Fibroblast of lung (primary cell): ENCODE results near the gene CORO7. TPM values are rescaled to one million over a fixed set of nuclear protein-coding genes. Genes with fewer than 3 reads are reported as not detected.

Experiments used
- DNase-seq, 2 donors: peaks; one replicate each; pipeline versions ENCODE4 v3.0.0 to v3.0.0-alpha.2; 2010; ENCODE audit warnings: low read depth in 2 of 2
- H2AFZ ChIP-seq: 2 replicates; pipeline ENCODE4 v1.5.1; 2012; ENCODE audit warnings: low read length, control low read depth, inconsistent platforms
- H3K27ac ChIP-seq: 2 replicates; pipeline ENCODE4 v1.5.1; 2011; ENCODE audit warnings: low read length, control low read depth; ENCODE audit not compliant: insufficient read depth
- H3K27me3 ChIP-seq: 2 replicates; pipeline ENCODE4 v1.5.1; 2011; ENCODE audit warnings: mild to moderate bottlenecking, low read length; ENCODE audit not compliant: control insufficient read depth, insufficient read depth
- H3K36me3 ChIP-seq: 2 replicates; pipeline ENCODE4 v1.5.1; 2011; ENCODE audit warnings: low read length; ENCODE audit not compliant: control insufficient read depth, insufficient read depth
- H3K4me1 ChIP-seq: 2 replicates; pipeline ENCODE4 v1.5.1; 2011; ENCODE audit warnings: low read length; ENCODE audit not compliant: control insufficient read depth, insufficient read depth; ENCODE audit errors: extremely low read depth
- H3K4me2 ChIP-seq: 2 replicates; pipeline ENCODE4 v1.5.1; 2011; ENCODE audit warnings: low read length, control low read depth; ENCODE audit not compliant: insufficient read depth; ENCODE audit errors: extremely low read depth
- H3K4me3 ChIP-seq, 4 experiments: fragments of 200-600 bp in 1 of 4; sonication (generic) in 1 of 4; replicated peaks in 1 of 4; 2 replicates each; pipeline ENCODE4 v1.5.1; 2011 to 2016; ENCODE audit warnings: low read length in 4 of 4, low read depth in 3 of 4, mild to moderate bottlenecking in 3 of 4, control low read depth in 2 of 4, inconsistent platforms in 1 of 4, mixed read lengths in 1 of 4; ENCODE audit not compliant: insufficient read depth in 1 of 4; ENCODE audit errors: control extremely low read depth in 1 of 4
- H3K79me2 ChIP-seq: 2 replicates; pipeline ENCODE4 v1.5.1; 2012; ENCODE audit warnings: mild to moderate bottlenecking, low read length, inconsistent platforms; ENCODE audit not compliant: control insufficient read depth, insufficient read depth
- H3K9ac ChIP-seq: 2 replicates; pipeline ENCODE4 v1.5.1; 2011; ENCODE audit warnings: mild to moderate bottlenecking, low read length, control low read depth; ENCODE audit not compliant: insufficient read depth
- H3K9me3 ChIP-seq: 2 replicates; pipeline ENCODE4 v1.5.1; 2012; ENCODE audit warnings: low read depth, low read length; ENCODE audit not compliant: control insufficient read depth, insufficient read depth
- H4K20me1 ChIP-seq: 2 replicates; pipeline ENCODE4 v1.5.1; 2011; ENCODE audit warnings: low read length; ENCODE audit not compliant: control insufficient read depth, insufficient read depth; ENCODE audit errors: extremely low read depth
- CTCF ChIP-seq, 2 donors: IDR thresholded peaks in 1 of 2; conservative IDR thresholded peaks in 1 of 2; 1 replicate in 1 of 2; 2 replicates in 1 of 2; pipeline ENCODE4 v1.5.1; 2011 to 2012; ENCODE audit warnings: low read length in 2 of 2, control low read depth in 1 of 2, inconsistent platforms in 1 of 2, low read depth in 1 of 2, mild to moderate bottlenecking in 1 of 2
- EZH2 ChIP-seq: IDR thresholded peaks from 2 replicates; pipeline ENCODE4 v1.5.1; 2012; ENCODE audit warnings: low read length, control low read depth, mild to moderate bottlenecking; ENCODE audit errors: missing control alignments
- polyA plus RNA-seq, 2 donors: library from polyadenylated mRNA; depleted of rRNA in 1 of 2; stranded (reverse) in 1 of 2; unstranded in 1 of 2; fragments of >200 nt; gene quantifications; 2 replicates each; pipeline ENCODE4 v1.2.1, GENCODE V29; 2011 to 2012; ENCODE audit warnings: missing spikeins in 1 of 2
- total RNA-seq: library from RNA; depleted of rRNA; stranded (reverse); fragments of >200 nt; gene quantifications from 2 replicates; pipeline ENCODE4 v1.2.1, GENCODE V29; 2014

The CORO7 gene
- total and polyA plus RNA-seq, 2 donors (not counting 1 experiment from before 2014, with no cell fraction given) = 6.1 to 11.1 TPM

GRCh38 chr16:4361944-4362311 is 54.5 kb downstream of the CORO7 start:
- Histone ChIP-seq H3K79me2 (no peaks in the 10 kb centered on the region), H3K4me3 (no peak overlapping the region), H4K20me1 (no peaks in the 10 kb centered on the region), H3K27me3 (no peaks in the 10 kb centered on the region), H3K27ac (no peak overlapping the region), H3K4me2 (no peak overlapping the region), H2AFZ (no peak overlapping the region), H3K4me1 (no peaks in the 10 kb centered on the region), H3K9me3 (no peaks in the 10 kb centered on the region), H3K36me3 (peaks cover 3% of the 10 kb centered on the region), H3K9ac (no peak overlapping the region)
- DNase-seq = no peak
- TF ChIP-seq CTCF (conservative IDR thresholded peaks at IDR 0.05 in 1 of 2, IDR thresholded peaks at IDR 0.05 in 1 of 2; ENCODE audit: low read depth in 1 of 2, low read length in 2 of 2) = no peak
- no peak for TF ChIP-seq EZH2

- no peaks in the 10 kb centered on the region for H4K20me1 ChIP-seq
- TF ChIP-seq CTCF (conservative IDR thresholded peaks at IDR 0.05 in 1 of 2, IDR thresholded peaks at IDR 0.05 in 1 of 2; ENCODE audit: low read depth in 1 of 2, low read length in 2 of 2) (no peak), EZH2 (no peak)
- H3K4me2 ChIP-seq = no peak overlapping the region
- peaks cover 4% of the 10 kb centered on the region for H3K36me3 ChIP-seq
- H2AFZ ChIP-seq = no peak overlapping the region
- H3K9me3 ChIP-seq = no peaks in the 10 kb centered on the region
- no peaks in the 10 kb centered on the region for H3K79me2 ChIP-seq
- no peak overlapping the region for H3K4me3 ChIP-seq
- DNase-seq = no peak
- no peak overlapping the region for H3K9ac ChIP-seq
- H3K27me3 ChIP-seq = no peaks in the 10 kb centered on the region
- H3K27ac ChIP-seq = no peak overlapping the region
- no peaks in the 10 kb centered on the region for H3K4me1 ChIP-seq
Measured at GRCh38 chr16:4361033-4361943, 55.1 kb downstream of the CORO7 start.

- Histone ChIP-seq H3K9ac (no peak overlapping the region), H3K36me3 (peaks cover 4% of the 10 kb centered on the region), H3K4me2 (no peak overlapping the region), H2AFZ (no peak overlapping the region), H3K79me2 (no peaks in the 10 kb centered on the region), H3K9me3 (no peaks in the 10 kb centered on the region), H3K27me3 (no peaks in the 10 kb centered on the region), H3K4me3 (no peak overlapping the region), H3K27ac (no peak overlapping the region), H3K4me1 (no peaks in the 10 kb centered on the region), H4K20me1 (no peaks in the 10 kb centered on the region)
- TF ChIP-seq CTCF (conservative IDR thresholded peaks at IDR 0.05 in 1 of 2, IDR thresholded peaks at IDR 0.05 in 1 of 2; ENCODE audit: low read depth in 1 of 2, low read length in 2 of 2) (no peak), EZH2 (no peak)
- no peak for DNase-seq
Measured at GRCh38 chr16:4360538-4361021, 55.8 kb downstream of the CORO7 start.
